ENCODE data around the gene CHST8. TPM values are rescaled to one million over a fixed set of nuclear protein-coding genes. Genes with fewer than 3 reads are reported as not detected.

CHST8 gene
- total RNA-seq, 1 donor from 2014 or later, result 26.6 TPM

GRCh38 chr19:33580645-33581037 is 41.1 kb upstream of the CHST8 start:
- DNase-seq (ENCODE audit: low spot score in 2 of 2, unreplicated experiment in 2 of 2), result no peak
- no peak overlapping the region for H3K4me3 Mint-ChIP-seq
- H3K36me3 Mint-ChIP-seq, result no peaks in the 10 kb centered on the region
- TF ChIP-seq CTCF (IDR thresholded peaks at IDR 0.05; ENCODE audit: unreplicated experiment), result no peak
- no peak overlapping the region for H3K27ac Mint-ChIP-seq
- no peaks in the 10 kb centered on the region for H3K9me3 Mint-ChIP-seq
- peaks cover 5% of the 10 kb centered on the region for H3K4me1 Mint-ChIP-seq
- H3K27me3 Mint-ChIP-seq (ENCODE audit: low read depth), result peaks cover 2% of the 10 kb centered on the region

- no peak for TF ChIP-seq CTCF (IDR thresholded peaks at IDR 0.05; ENCODE audit: unreplicated experiment)
- H3K27ac Mint-ChIP-seq, result no peak overlapping the region
- H3K36me3 Mint-ChIP-seq, result no peaks in the 10 kb centered on the region
- H3K4me1 Mint-ChIP-seq, result peaks cover 5% of the 10 kb centered on the region
- H3K9me3 Mint-ChIP-seq, result peaks cover 12% of the 10 kb centered on the region
- H3K4me3 Mint-ChIP-seq, result no peak overlapping the region
- DNase-seq (ENCODE audit: low spot score in 2 of 2, unreplicated experiment in 2 of 2), result no peak
- H3K27me3 Mint-ChIP-seq (ENCODE audit: low read depth), result peaks cover 2% of the 10 kb centered on the region
Measured at GRCh38 chr19:33582914-33583313, 38.8 kb upstream of the CHST8 start.

GRCh38 chr19:33587150-33587549 is 34.6 kb upstream of the CHST8 start:
- H3K27me3 Mint-ChIP-seq (ENCODE audit: low read depth), result peaks cover 4% of the 10 kb centered on the region
- H3K4me3 Mint-ChIP-seq, result no peak overlapping the region
- TF ChIP-seq CTCF (IDR thresholded peaks at IDR 0.05; ENCODE audit: unreplicated experiment), result no peak
- no peak for DNase-seq (ENCODE audit: low spot score in 2 of 2, unreplicated experiment in 2 of 2)
- H3K9me3 Mint-ChIP-seq, result peaks cover 38% of the 10 kb centered on the region
- H3K4me1 Mint-ChIP-seq, result no peaks in the 10 kb centered on the region
- no peak overlapping the region for H3K27ac Mint-ChIP-seq
- H3K36me3 Mint-ChIP-seq, result no peaks in the 10 kb centered on the region

- Mint-ChIP-seq H3K27ac (no peak overlapping the region), H3K4me3 (no peak overlapping the region), H3K9me3 (peaks cover 50% of the 10 kb centered on the region), H3K27me3 (ENCODE audit: low read depth) (peaks cover 4% of the 10 kb centered on the region), H3K4me1 (no peaks in the 10 kb centered on the region), H3K36me3 (no peaks in the 10 kb centered on the region)
- DNase-seq (ENCODE audit: low spot score in 2 of 2, unreplicated experiment in 2 of 2), result no peak
- TF ChIP-seq CTCF (IDR thresholded peaks at IDR 0.05; ENCODE audit: unreplicated experiment), result no peak
Measured at GRCh38 chr19:33590224-33590623, 31.5 kb upstream of the CHST8 start.

- H3K27me3 Mint-ChIP-seq (ENCODE audit: low read depth), result peaks cover 5% of the 10 kb centered on the region
- TF ChIP-seq CTCF (IDR thresholded peaks at IDR 0.05; ENCODE audit: unreplicated experiment), result no peak
- no peak for DNase-seq (ENCODE audit: low spot score in 2 of 2, unreplicated experiment in 2 of 2)
Measured at GRCh38 chr19:33595783-33596182, 26.0 kb upstream of the CHST8 start.

GRCh38 chr19:33601583-33601982 is 20.2 kb upstream of the CHST8 start:
- H3K36me3 Mint-ChIP-seq, result no peaks in the 10 kb centered on the region
- no peaks in the 10 kb centered on the region for H3K4me1 Mint-ChIP-seq
- H3K27ac Mint-ChIP-seq, result no peak overlapping the region
- no peak for TF ChIP-seq CTCF (IDR thresholded peaks at IDR 0.05; ENCODE audit: unreplicated experiment)
- peaks cover 5% of the 10 kb centered on the region for H3K27me3 Mint-ChIP-seq (ENCODE audit: low read depth)
- DNase-seq (ENCODE audit: low spot score in 2 of 2, unreplicated experiment in 2 of 2), result no peak
- no peak overlapping the region for H3K4me3 Mint-ChIP-seq
- peaks cover 43% of the 10 kb centered on the region for H3K9me3 Mint-ChIP-seq

More at GRCh38 chr19:33595783-33596182, 26.0 kb upstream of the CHST8 start:
- peaks cover 29% of the 10 kb centered on the region for H3K9me3 Mint-ChIP-seq
- H3K4me3 Mint-ChIP-seq, result no peak overlapping the region
- no peaks in the 10 kb centered on the region for H3K36me3 Mint-ChIP-seq
- H3K4me1 Mint-ChIP-seq, result no peaks in the 10 kb centered on the region
- H3K27ac Mint-ChIP-seq, result no peak overlapping the region

All from mesothelial cell of epicardium (in vitro differentiated cells).